Pulmonary artery endothelial cell (primary cell): ENCODE results near the gene TMPRSS11D. TPM values are rescaled to one million over a fixed set of nuclear protein-coding genes. Genes with fewer than 3 reads are reported as not detected.

ENCODE experiments used
- DNase-seq: peaks from one replicate; pipeline ENCODE4 v3.0.0-alpha.2; 2011; ENCODE audit warnings: low read depth, low spot score
- total RNA-seq: library from RNA; depleted of rRNA; stranded (reverse); fragments of >200 nt; gene quantifications from 2 replicates; pipeline ENCODE4 v1.2.3, GENCODE V29; 2014

TMPRSS11D gene, protein sequence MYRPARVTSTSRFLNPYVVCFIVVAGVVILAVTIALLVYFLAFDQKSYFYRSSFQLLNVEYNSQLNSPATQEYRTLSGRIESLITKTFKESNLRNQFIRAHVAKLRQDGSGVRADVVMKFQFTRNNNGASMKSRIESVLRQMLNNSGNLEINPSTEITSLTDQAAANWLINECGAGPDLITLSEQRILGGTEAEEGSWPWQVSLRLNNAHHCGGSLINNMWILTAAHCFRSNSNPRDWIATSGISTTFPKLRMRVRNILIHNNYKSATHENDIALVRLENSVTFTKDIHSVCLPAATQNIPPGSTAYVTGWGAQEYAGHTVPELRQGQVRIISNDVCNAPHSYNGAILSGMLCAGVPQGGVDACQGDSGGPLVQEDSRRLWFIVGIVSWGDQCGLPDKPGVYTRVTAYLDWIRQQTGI
- total RNA-seq: not detected in 2 replicates

DNA sequence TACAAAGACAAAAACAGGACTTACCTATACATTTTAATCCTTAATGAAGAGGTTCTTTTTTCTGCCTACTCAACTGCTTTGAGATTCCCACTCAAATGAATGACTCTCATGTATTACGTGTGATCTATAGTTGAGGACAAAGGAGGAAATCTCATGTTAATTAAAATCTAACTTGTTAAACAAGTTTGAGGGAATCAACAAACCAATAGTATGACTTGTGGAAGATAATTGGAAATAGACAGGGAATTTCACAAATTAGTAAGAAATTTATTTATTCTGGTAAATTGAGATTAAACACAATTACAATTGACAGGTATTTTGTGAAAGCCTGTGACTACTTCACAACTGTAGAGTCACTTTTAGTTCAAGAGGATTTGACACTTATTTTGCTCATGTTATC, at the start of gene TMPRSS11D:
TMPRSS11D (minus strand) TSS at position 101 of the 400 bp plus-strand sequence; CDS start at position 32, 69 bp downstream.
- DNase-seq: no peak

DNA sequence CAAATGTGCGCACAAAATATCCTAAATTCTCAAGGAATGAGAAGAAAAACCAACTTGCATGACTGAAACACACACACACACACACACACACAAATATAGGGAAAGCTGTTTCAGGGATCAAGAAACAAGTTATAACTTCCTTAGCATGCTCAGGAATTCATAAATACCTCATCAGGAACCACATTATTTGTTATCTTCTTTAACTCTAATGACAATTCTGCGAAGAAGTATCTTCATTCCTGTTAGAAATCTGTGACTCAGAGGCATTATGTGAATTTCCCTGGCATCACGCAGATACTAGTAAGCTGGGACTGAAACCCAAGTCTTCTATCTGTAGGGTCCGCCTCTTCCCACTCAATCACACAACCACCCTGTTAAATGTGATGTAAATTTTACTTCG, 49.2 kb upstream of the TMPRSS11D start:
- DNase-seq: no peak

DNA sequence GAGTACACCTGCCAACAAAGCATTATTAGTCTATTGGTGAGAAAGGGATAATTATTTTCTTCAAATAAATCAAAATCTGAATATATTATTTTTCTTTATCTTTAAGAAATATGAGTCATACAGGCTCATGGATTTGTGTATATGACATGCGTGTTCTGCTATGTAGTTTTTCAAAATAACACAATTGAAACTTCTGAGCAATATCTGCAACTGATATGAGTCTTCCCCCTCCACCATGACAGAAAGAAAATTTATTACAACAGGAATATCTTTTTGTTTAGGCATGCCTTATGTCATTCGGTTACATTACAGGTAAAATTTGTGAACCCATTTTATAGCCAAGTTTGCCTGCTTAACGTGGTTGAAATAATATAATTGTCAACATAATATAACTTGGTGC, 47.5 kb upstream of the TMPRSS11D start:
- DNase-seq: no peak

DNA sequence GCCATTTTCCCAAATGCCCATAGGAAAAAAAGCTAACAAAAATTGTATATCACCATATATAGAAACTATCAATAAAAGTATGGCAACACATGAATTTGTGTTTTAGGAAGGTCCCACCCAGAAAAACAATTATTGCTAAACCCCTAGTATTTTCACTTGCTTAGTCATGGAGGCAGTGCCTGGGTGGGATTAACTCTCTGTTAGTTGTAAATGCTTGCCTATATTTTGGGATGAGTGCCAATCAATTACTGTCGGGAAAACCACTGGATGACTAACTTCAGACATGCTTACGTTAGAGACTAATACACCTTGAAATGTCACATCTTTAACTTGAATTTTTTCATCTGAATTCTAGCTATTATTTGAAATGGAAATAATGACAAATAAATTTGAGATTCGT, 45.6 kb upstream of the TMPRSS11D start:
- no peak for DNase-seq

DNA sequence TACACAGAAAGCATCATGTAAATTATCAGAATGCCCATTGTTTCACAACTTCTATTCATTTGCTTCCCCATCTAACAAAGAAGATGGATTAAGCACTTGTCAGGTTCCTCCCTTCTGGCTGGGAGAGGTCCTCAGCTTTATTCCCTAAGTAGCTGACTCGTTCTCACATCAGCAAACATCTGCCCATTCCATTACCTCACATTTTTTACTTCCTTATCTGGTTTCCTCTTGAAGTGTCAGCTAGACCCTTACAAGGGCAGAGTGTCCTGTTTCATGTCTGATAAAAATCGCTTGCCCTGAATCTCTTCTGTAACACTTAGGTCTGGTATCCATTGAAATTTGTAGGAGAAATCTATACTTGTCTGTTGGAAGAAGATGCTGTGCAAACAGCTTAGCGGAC, 44.7 kb upstream of the TMPRSS11D start:
- no peak for DNase-seq

DNA sequence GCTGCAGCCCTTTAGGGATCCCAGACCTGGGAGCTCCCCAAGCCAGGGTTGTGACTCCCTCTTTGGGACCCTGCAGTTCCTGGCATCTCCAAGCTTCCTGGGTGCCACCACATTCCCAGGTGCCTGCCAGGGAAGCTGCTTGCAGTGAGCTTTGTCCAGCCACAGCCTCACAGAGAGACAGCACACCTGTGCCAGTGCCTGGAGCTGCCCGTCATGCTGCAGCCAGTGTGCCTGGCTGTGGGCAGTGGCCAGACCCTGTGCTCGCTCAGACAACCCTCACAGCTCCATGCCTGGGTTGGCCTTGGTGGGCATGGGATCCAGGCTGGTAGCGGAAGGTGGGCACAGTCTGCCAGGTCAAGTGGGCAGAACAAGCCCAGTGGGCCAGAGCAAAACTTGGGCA, 43.4 kb upstream of the TMPRSS11D start:
- no peak for DNase-seq

DNA sequence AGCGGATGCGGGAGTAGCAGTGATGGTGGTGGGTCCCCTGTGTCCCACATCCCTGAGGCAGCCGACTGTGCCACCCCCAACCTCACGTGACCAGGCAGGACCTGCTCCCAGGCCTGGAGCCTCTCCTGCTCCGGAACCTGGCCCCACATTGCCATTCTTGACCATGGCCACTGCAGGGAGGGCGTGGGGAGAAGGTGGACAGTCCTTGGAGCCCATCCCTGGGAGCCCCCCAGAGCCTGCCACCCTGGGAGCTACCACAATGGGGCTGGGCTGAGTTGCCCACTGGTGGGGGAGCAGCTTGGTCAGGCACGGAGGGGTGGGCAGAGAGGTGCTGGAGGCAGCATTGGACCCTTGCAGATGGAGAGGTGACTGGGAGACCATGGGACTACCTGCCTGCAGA, 42.7 kb upstream of the TMPRSS11D start:
- DNase-seq: no peak

DNA sequence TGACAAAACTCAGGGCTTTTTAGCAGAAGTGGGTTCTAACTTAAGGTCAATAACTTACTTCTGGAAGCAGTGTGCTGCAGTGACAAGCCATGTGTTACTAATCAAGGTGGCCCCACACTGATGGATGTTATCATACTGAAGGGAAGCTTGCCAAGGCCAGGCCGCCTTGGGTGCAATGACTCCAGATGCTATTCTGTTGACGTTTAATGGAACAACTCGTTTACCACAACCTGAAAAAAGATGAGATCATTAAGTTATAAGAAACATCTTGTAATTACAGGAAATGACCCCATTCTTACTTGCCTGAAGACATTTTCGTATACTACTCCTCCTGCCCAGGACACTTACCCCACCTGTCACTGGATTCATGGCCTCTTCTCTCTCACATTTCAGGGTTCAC, 38.9 kb upstream of the TMPRSS11D start:
- no peak for DNase-seq

DNA sequence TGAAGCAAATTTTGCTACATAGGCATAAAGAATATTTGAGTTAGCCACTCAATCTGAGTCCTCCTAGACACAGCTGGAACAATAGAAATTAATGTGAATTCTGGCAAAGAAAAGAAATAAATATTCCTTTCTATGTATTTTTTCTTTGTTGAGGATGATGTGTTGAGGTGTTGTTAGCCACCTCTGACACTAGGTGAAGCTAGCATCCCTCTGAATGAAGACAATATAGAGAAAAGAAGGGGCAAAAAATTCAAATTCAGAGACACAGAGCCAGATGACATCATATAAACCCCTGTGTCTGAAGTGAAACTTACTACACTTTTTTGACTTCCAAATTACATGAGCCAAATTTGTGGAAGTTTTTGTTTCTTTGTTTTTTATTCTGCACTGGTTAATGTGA, 34.6 kb upstream of the TMPRSS11D start:
- DNase-seq: no peak

DNA sequence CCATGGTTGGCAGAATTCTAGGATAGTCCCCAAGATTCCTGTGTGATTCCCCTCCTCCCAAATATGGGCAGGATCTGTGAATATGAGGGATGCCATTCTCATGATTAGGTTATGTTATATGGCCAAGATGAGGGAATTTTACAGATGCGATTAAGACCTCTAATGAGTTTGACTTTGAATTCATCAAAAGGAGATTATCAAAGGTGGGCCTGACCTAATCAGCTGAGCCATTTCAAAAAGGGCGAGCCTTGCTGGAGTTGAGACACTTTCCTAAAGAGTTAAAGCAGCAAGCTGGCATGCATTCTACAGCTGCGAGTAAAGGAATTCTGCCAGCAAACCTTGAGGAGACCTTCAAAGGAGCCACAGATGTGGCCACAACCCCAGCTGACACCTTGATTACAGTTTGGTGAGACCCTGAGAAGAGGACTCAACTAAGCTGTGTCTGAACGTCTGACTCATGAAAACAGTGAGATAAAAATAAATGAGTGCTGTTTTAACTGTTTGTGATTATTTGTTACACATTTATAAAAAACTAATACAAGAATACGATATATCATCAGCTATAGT, 31.7 kb upstream of the TMPRSS11D start:
- DNase-seq: no peak

DNA sequence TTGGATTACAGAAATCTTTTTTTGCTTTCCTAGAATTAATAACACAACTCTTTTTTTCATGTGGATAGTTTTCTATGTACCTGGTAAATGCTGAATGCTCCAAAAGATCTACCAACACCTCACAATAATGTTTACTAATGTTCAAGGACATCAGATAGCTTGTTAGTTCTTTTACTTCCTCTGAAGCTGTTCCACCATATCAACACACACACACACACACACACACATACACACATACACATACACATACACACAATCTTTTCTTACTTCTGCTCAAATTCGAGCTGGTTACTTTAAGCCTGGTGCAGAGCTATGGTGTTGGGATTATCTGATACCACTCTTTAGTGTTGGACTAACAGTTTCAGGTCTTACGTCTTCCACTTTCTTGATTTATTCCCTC, 28.3 kb upstream of the TMPRSS11D start:
- no peak for DNase-seq

DNA sequence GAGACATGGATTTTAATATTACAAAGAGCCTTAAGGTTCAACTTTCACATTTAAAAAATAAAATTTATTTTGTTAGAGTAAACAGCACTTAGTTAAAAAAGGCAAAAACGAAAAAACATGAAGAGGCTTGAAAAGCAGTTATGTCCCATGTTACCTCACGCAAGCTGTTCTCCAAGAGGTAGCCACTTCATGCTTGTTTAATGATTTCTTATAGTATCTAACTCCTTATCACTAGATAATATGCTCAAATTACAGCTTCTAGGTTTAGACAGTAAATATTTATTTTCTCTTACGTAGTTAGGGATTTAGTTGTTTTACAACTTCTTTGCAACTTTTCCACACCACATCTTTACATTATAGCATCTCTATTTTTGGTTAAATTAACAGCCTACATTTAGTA, 27.8 kb upstream of the TMPRSS11D start:
- DNase-seq: no peak

DNA sequence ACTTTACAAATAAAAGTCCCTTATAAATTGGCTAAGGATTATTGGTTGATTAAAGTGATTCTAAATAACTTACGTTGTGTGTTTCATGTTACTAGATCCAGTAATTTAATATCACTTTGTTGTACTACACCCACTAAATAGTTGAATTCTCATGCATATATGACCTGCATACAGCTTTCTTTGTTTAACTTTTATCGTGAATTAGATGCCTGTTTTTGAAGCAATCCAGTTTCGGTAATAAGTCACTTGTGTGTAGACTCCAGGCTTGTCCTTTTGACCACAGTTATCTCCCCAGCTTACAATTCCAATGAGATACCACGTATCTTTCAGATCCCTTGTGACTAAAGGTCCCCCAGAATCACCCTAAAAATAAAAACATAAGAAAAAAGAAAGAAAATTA, 27.3 kb upstream of the TMPRSS11D start:
- DNase-seq: no peak

DNA sequence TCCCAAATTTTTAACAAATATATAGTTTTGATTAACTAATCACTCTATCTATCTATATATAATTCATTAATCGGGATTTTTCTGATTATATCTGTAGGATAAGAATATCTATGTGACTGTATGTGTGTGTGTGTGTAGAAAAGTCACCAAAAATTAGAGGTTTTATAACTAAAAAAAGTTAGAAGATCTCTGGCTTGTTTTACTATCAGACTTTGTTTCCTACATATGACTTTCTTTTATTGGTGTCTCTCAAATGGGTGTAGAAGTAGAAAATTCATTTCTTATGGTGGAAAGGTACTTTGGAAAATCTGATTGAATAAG, 26.7 kb upstream of the TMPRSS11D start:
- DNase-seq: no peak

DNA sequence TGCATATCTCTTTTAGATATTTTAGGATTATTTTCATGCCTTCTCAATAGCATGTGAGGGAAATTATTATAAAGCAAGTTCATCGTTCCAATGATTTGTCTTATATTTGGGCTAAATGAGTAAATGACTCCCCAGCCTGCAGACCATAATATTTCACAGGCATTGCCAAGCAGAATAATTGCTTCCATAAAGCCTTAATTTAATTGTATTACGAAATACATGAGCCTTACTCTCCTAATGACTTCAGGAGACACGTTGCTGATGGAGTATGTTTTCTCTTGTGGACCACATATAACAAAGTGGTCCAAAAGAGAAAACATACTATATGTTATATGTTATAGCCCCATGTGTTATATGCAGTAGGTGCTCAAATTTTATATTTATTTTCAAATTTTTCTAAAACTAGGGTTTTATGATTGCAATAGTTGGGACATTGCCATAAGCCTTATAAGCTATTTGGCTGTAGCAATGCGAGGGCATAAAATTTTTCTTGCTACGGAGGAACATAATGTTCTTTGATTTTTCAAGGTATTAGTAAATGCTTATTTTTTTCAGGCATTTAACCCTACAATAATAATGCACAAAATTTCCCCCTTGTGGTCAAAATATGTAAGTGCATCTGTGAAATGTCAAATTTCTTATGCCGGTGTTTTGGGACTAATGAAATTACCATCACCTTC, 26.2 kb upstream of the TMPRSS11D start:
- DNase-seq: no peak

DNA sequence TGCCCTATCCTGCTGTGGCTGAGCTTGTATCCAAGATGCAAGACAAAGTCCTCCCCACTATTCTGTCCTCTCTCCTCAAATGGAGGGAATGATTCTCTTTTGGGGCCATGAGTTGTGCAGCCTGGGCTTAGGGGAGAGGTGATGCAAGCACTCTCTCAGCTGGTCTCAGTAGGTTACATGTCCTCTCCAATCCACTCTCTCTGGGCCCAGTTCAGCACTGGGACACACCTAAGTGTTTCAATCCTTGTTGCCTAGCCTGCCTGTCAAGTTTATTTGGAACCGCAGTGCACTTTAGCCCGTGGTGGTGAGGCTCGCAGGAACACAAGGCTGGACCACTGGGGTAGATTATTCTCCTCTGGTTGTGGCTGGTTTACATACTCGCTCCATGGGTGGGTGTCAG, 23.8 kb upstream of the TMPRSS11D start:
- no peak for DNase-seq

DNA sequence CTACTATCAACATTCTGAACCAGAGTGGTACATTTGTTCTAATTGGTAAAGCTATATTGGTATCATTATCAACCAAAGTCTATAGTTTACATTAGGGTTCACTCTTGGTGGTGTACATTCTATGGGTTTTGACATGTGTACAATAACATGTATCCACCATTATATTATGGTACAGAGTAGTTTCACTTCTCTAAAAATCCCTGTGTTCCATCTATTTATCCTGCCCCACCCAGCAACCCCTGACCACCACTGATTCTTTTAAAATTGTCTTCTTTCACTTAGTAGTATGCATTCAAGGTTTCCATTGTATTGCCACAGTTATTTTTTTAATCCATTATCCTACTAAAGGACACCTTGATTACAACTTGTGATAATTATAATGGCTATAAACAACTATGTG, 15.3 kb upstream of the TMPRSS11D start:
- DNase-seq: no peak

DNA sequence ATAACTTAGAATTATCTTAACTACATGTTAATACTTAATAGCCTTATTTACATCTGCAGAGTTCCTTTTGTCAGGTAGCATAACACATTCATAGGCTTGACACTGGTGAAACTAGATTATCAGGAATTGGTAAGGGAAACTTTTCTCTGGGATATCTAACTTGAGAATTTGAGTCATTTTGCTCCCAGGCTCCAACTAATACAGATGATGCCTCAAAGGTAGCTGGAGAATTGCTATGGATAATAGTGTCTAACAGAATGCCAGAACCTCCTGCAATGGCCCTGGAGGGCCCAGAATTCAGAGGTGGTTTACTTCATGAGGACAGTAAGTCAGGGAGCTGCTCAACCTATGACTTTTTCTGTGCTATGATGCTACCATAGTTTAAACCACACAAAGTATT, 13.9 kb upstream of the TMPRSS11D start:
- DNase-seq: no peak

DNA sequence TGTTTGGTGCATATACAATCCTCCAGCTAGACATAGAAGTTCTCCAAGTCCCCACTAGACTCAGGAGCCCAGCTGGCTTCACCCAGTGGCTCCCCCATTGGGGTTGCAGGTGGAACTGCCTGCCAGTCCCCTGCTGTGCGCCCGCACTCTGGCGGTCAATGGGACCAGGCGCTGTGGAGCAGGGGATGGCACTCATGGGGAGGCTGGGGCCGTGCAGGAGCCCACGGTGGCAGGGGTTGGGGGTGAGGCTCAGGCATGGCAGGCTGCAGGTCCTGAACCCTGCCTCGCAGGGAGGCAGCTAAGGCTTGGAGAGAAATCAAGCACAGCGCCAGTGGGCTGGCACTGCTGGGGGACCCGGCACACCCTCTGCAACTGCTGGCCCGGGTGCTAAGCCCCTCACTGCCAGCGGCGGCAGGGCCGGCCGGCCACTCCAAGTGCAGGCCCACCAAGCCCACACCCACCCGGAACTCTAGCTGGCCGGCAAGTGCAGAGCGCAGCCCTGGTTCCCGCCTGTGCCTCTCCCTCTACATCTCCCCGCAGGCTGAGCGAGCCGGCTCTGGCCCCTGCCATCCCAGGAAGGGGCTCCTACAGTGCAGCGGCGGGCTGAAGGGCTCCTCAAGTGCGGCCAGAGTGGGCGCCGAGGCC, 12.7 kb upstream of the TMPRSS11D start:
- DNase-seq: no peak

DNA sequence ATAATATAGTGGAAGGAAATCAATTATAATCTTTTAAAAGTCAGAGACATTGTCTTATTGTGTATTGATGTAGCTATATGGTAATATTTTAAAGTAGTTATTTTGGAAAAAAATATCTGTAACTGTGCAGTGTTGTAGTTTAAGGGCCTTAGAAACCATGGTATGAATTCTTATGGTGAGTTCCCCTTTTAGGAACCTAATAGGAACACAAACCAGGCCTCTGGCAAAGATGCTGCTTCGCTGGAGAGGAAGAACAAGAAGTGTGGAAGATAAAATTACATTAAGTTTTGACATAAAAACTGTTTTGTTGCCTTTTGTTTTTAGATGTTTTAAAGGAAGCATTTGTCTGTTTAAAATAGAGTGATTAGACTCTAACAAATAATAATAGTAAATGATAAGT, 10.9 kb upstream of the TMPRSS11D start:
- no peak for DNase-seq

DNA sequence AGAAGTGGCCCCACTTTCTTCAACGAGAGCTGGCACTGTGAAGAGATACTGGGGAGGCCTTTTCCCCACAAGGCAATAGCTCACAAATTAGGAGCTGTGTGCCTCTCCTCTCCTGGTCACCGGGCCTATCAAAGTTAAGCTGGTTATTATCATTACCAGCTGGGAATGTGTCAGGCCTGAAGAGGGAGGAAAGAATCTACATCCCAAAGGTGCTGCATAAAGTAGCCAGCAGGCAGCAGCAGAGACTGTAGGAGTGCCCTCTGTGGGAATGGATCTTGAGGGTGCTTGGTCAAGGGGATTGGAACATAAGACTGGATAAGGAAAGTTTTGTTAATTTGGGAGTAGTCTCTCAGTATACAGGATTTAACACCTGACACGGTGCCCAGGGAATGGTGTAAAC, 9.1 kb upstream of the TMPRSS11D start:
- no peak for DNase-seq

DNA sequence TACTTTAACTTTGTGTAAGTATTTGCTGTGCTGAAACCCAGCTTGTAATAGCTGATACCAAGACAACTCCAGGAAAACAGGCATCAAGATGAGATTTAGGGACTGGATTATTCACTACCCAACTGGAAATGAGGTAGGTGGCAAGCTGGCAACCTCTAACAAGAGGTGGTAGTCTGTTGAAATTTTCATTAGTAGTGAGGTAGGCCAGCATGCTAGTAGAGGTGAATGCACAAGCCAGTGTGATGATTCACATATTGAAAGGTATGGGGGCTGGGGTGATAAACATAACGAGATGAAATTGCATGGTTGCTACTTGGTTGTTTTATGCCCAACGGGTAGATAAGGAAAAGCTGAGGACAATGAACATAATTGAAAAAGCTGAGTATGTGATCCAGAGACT, 8.5 kb upstream of the TMPRSS11D start:
- no peak for DNase-seq
